GM18907 (cell line): ENCODE measurements around the gene PLEKHA7.

Experiments used
- ATAC-seq: cut with Tn5 transposase; IDR thresholded peaks from one replicate; pipeline ENCODE4 v1.9.1; 2021; ENCODE audit warnings: mild to moderate bottlenecking, moderate library complexity; ENCODE audit not compliant: unreplicated experiment

The PLEKHA7 gene

DNA sequence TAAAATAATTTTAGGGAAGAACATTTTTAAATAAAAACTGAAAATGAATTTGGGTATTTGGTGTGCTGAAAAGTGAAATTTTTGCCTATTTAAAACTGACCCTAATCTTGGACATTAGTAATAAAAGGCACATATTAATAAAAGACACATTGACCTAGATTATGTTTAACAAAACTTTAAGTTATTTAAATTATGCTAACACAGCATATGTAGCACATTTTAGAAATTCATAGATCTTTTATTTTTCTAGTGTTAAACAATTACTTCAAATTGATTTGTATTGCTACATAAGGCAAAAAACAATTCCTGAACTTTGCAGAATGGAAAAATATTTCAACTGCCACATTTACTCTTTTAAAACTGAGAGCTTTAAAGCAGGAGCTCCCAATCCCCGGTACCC, 265.1 kb downstream of the PLEKHA7 start:
- no peak for ATAC-seq

- ATAC-seq, result no peak
Observed at GRCh38 chr11:16745950-16746605, 268.1 kb downstream of the PLEKHA7 start.

- no peak for ATAC-seq
Observed at GRCh38 chr11:16744128-16744725, 270.0 kb downstream of the PLEKHA7 start.

DNA sequence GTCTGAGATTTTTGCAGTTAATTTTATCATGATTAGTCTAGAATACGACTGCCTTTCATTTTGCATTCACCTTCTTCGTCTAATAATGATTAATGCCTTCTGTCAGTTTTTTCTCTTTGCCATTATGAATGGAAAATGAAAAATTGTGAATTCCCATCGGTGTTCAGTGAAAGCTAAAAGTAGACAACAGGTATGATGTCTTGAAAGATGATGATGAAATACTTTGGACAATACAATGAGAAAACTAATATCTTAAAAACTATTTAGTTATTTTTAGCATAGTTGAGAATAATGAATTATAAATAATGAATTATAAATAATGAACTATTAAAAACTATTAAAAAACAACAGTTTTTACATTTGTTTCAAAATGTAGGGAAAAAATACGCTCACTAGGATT, 270.7 kb downstream of the PLEKHA7 start:
- ATAC-seq, result no peak

DNA sequence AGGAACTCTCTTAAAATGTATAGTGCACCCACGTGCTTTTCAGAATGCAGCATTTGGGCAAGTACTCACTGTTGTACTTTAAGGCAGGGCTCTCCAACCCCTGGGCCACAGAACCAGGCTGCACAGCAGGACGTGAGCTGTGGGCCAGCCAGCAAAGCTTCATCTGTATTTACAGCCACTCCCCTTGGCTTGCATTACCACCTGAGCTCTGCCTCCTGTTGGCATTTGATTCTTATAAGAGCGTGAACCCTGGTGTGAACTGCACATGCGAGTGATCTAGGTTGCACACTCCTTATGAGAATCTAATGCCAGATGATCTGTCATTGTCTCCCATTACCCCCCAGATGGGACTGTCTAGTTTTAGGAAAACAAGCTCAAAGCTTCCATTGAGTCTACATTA, 272.7 kb downstream of the PLEKHA7 start:
- no peak for ATAC-seq

DNA sequence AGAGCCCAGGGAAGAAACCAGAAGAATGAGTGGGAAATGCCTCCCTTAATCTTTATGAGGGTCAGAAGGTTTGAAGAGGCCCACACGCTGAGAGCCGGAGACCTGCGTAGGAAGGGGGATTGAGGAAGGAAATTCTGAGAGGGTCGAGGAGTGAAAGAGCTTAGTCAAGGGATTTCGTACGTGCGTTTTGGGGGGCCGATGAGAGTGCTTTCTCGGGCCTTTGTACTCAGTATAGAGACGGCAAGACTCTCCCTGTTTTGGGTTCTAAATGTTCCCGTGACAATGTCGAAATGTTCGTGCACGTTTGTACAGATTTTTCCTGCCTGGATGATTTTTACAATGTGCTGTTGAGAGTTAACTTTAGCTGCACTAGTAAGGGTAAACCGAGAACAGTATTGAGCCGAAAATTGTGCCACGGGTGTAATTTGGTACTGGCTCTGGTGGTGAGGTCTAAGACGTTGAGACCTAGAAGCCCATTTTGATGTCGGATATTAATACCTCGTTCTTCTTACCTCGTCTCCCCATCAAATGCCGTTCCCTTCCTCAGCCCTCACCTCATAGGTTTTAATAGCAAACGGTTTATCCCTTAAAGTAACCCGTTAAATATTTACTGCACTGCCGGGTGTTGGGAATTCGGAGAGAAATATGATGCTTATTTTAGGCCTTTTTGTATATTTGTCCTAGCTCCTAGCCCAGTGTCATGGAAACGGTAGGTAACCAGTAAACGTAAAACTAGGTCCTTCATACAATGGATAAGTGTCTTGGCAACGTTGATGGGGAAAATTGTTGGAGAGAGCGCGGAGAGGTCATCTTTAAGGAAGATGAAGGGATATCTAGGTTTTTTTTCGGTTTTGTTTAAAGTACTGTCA, 275.0 kb downstream of the PLEKHA7 start:
- no peak for ATAC-seq

GRCh38 chr11:16738193-16738946, 275.8 kb downstream of the PLEKHA7 start, which contains the start of gene C11orf58:
Gene C11orf58, plus strand, starts transcription at chr11:16738647. Its CDS starts 132 bp downstream, at chr11:16738779.
- ATAC-seq, result peak; percentile 99

DNA sequence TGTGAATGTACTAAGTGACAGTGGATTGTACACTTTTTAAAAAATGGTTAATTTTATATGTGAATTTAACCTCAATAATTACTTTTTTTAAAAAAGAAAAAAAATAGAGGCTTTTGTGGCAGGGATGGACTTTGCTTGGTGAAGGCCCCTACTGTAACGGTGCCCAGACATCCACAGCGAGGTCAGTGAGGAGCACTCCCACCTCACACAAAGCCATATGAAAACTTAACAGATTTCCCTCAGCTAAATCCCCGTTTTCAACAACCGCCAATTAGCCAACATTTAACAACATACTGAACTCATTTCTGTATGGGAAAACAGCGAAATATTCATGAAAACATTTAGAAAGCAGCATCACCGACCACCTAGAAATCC, 276.4 kb downstream of the PLEKHA7 start:
- peak; percentile 19 for ATAC-seq
